ENCODE measurements around the gene GFPT1.

GFPT1 gene

GRCh38 chr2:69285379-69285894 is 101.6 kb downstream of the GFPT1 start:
- DNase-seq, result no peak

GRCh38 chr2:69280796-69281412 is 106.1 kb downstream of the GFPT1 start:
- no peak for DNase-seq

GRCh38 chr2:69279931-69280681 is 106.9 kb downstream of the GFPT1 start:
- no peak for DNase-seq

- no peak for DNase-seq
These were observed 107.8 kb downstream of the GFPT1 start for GRCh38 chr2:69279211-69279610.

- no peak for DNase-seq
These were observed 108.7 kb downstream of the GFPT1 start for GRCh38 chr2:69278366-69278765.

- no peak for DNase-seq
These were observed 111.5 kb downstream of the GFPT1 start for GRCh38 chr2:69275490-69275889.

GRCh38 chr2:69272803-69273471 is 114.1 kb downstream of the GFPT1 start:
- no peak for DNase-seq

- DNase-seq, result no peak
These were observed 115.2 kb downstream of the GFPT1 start for GRCh38 chr2:69271831-69272257.
